ENCODE measurements around the gene KIF12.

KIF12 gene

GRCh38 chr9:114055061-114055460, 44.0 kb downstream of the KIF12 start:
- no peak overlapping the region for H3K27ac ChIP-seq
- TF ChIP-seq CTCF (conservative IDR thresholded peaks at IDR 0.05) (no peak), ZFX (IDR thresholded peaks at IDR 0.05) (no peak)

- no peak for TF ChIP-seq ZFX (IDR thresholded peaks at IDR 0.05)
- TF ChIP-seq CTCF (conservative IDR thresholded peaks at IDR 0.05), result no peak
- no peak overlapping the region for H3K27ac ChIP-seq
Measured at GRCh38 chr9:114054191-114054690, 44.9 kb downstream of the KIF12 start.

GRCh38 chr9:114053246-114054005, 45.7 kb downstream of the KIF12 start:
- TF ChIP-seq CTCF (conservative IDR thresholded peaks at IDR 0.05) (no peak), ZFX (IDR thresholded peaks at IDR 0.05) (no peak)
- H3K27ac ChIP-seq, result no peak overlapping the region

- H3K27ac ChIP-seq, result no peak overlapping the region
- TF ChIP-seq CTCF (conservative IDR thresholded peaks at IDR 0.05) (no peak), ZFX (IDR thresholded peaks at IDR 0.05) (no peak)
Measured at GRCh38 chr9:114051706-114052105, 47.4 kb downstream of the KIF12 start.

- TF ChIP-seq ZFX (IDR thresholded peaks at IDR 0.05) (no peak), CTCF (conservative IDR thresholded peaks at IDR 0.05) (no peak)
- H3K27ac ChIP-seq, result no peak overlapping the region
Measured at GRCh38 chr9:114051281-114051680, 47.8 kb downstream of the KIF12 start.

- no peak for TF ChIP-seq CTCF (conservative IDR thresholded peaks at IDR 0.05)
- TF ChIP-seq ZFX (IDR thresholded peaks at IDR 0.05), result no peak
- H3K27ac ChIP-seq, result no peak overlapping the region
Measured at GRCh38 chr9:114050646-114051045, 48.4 kb downstream of the KIF12 start.

GRCh38 chr9:114050226-114050568, 48.9 kb downstream of the KIF12 start:
- TF ChIP-seq CTCF (conservative IDR thresholded peaks at IDR 0.05) (no peak), ZFX (IDR thresholded peaks at IDR 0.05) (no peak)

More at GRCh38 chr9:114050226-114050568, 48.9 kb downstream of the KIF12 start:
- no peak overlapping the region for H3K27ac ChIP-seq
